K562 (cell line): Measurements from ENCODE around the gene ODAD4. TPM values are rescaled to one million over a fixed set of nuclear protein-coding genes. Genes with fewer than 3 reads are reported as not detected.
"Not testable (repeated sequence)": the region's sequence is repeated elsewhere in the genome, so short reads cannot be mapped to it uniquely, and the experiment has no call there.

Experiments used
- ATAC-seq: fragments of 200-7000 bp; cut with Tn5 transposase; 3 replicates; pipeline ENCODE4 v1.9.1; 2020; ENCODE audit warnings: moderate library complexity
- BruUV-seq: library from RNA; stranded (reverse); fragments of 400-500 nt; replicated peaks from 2 replicates; lab custom pipeline; 2021; lab: Mats Ljungman, UMichigan
- CTCF ChIA-PET: fragments of 300-600 bp; formaldehyde crosslinking; extraction: SDS; loops from one replicate; lab custom pipeline; 2021; ENCODE audit warnings: low intra/inter-chr PET ratio; lab: Yijun Ruan, JAX
- POLR2A ChIA-PET: fragments of 300-600, 350-650 bp; sonication (Branson Sonifier 250); formaldehyde crosslinking; extraction: SDS; loops from one replicate; lab custom pipeline; 2021; ENCODE audit warnings: antibody characterized with exemption, inconsistent platforms; lab: Yijun Ruan, JAX
- DNase-seq, 4 experiments: peaks; one replicate each; pipeline versions ENCODE4 v3.0.0 to v3.0.0-alpha.2; 2011 to 2018; ENCODE audit warnings: low spot score in 3 of 4, mixed read lengths in 3 of 4; ENCODE audit errors: extremely low read depth in 1 of 4
- FAIRE-seq: peaks from 2 replicates; lab custom pipeline; 2011; peaks lifted over from hg19 to GRCh38; lab: Jason Lieb, UNC
- H2AFZ ChIP-seq: 2 replicates; pipeline ENCODE4 v1.6.0; 2011; ENCODE audit warnings: low read depth, low read length, control low read depth, inconsistent platforms
- H3K27ac ChIP-seq: fragments of 200-600 bp; 3 replicates; pipeline ENCODE4 v1.8.0; 2011; ENCODE audit warnings: low read depth, mild to moderate bottlenecking, control low read depth, inconsistent platforms, low read length, moderate library complexity, mixed read lengths; ENCODE audit errors: extremely low read depth
- H3K27me3 ChIP-seq, 2 experiments: fragments of 300-600 bp in 1 of 2; 2 replicates in 1 of 2; 3 replicates in 1 of 2; pipeline versions ENCODE4 v1.6.0 to v1.8.0; 2011; ENCODE audit warnings: inconsistent platforms in 2 of 2, low read length in 2 of 2, mild to moderate bottlenecking in 1 of 2, mixed read lengths in 1 of 2, moderate library complexity in 1 of 2; ENCODE audit not compliant: control insufficient read depth in 2 of 2, insufficient read depth in 2 of 2
- H3K36me3 ChIP-seq: fragments of 300-600 bp; 3 replicates; pipeline ENCODE4 v1.8.0; 2011; ENCODE audit warnings: mild to moderate bottlenecking, low read length, inconsistent platforms; ENCODE audit not compliant: control insufficient read depth, insufficient read depth
- H3K4me1 ChIP-seq, 2 experiments: fragments of 200-600 bp in 1 of 2; replicated peaks in 1 of 2; 2 replicates in 1 of 2; 3 replicates in 1 of 2; pipeline versions ENCODE4 v1.5.1 to v1.8.0; 2011; ENCODE audit warnings: inconsistent platforms in 2 of 2, low read length in 2 of 2, mild to moderate bottlenecking in 1 of 2, mixed read lengths in 1 of 2, moderate library complexity in 1 of 2; ENCODE audit not compliant: control insufficient read depth in 2 of 2, insufficient read depth in 2 of 2
- H3K4me2 ChIP-seq: 2 replicates; pipeline ENCODE4 v1.6.1; 2011; ENCODE audit warnings: low read length, control low read depth, inconsistent platforms, mixed read lengths; ENCODE audit not compliant: insufficient read depth
- H3K4me3 ChIP-seq: fragments of 200-600 bp; sonication (generic), shearing (Covaris generic); 2 replicates; pipeline ENCODE4 v1.5.1; 2016; ENCODE audit warnings: control low read depth, inconsistent platforms
- H3K79me2 ChIP-seq: fragments of 200-600 bp; 3 replicates; pipeline ENCODE4 v1.8.0; 2011; ENCODE audit warnings: low read length, inconsistent platforms; ENCODE audit not compliant: control insufficient read depth, insufficient read depth
- H3K9ac ChIP-seq, 2 experiments: 2 replicates each; pipeline versions ENCODE4 v1.6.0 to v1.6.1; 2011; ENCODE audit warnings: low read depth in 2 of 2, low read length in 2 of 2, control low read depth in 1 of 2, inconsistent platforms in 1 of 2, mild to moderate bottlenecking in 1 of 2, mixed read lengths in 1 of 2; ENCODE audit not compliant: insufficient read depth in 1 of 2
- H3K9me1 ChIP-seq: one replicate; pipeline ENCODE4 v1.6.0; 2011; ENCODE audit warnings: inconsistent platforms, mild to moderate bottlenecking, low read length, moderate library complexity; ENCODE audit not compliant: control insufficient read depth, insufficient read depth
- H3K9me3 ChIP-seq: replicated peaks from 2 replicates; pipeline ENCODE4 v1.5.1; 2011; ENCODE audit warnings: low read depth, low read length, inconsistent platforms; ENCODE audit not compliant: control insufficient read depth, insufficient read depth
- H4K20me1 ChIP-seq: replicated peaks from 2 replicates; pipeline ENCODE4 v1.6.1; 2011; ENCODE audit warnings: low read length, inconsistent platforms, mixed read lengths; ENCODE audit not compliant: control insufficient read depth, insufficient read depth
- ASH1L ChIP-seq: fragments of 450-650 bp; IDR thresholded peaks from 2 replicates; pipeline ENCODE4 v1.6.1; 2018; ENCODE audit warnings: borderline replicate concordance, mild to moderate bottlenecking, low read depth; ENCODE audit not compliant: partially characterized antibody
- CREB3 ChIP-seq: fragments of 450-650 bp; conservative IDR thresholded peaks from 2 replicates; pipeline ENCODE4 v1.6.1; 2016; ENCODE audit warnings: missing genetic modification characterization, low read depth, mild to moderate bottlenecking, missing compliant biosample characterization, moderate library complexity
- NBN ChIP-seq: fragments of 450-650 bp; IDR thresholded peaks from 2 replicates; pipeline ENCODE4 v1.6.1; 2016; ENCODE audit warnings: low read depth, mild to moderate bottlenecking
- NFYB ChIP-seq: IDR thresholded peaks from 2 replicates; pipeline ENCODE4 v1.6.1; 2011; ENCODE audit warnings: mild to moderate bottlenecking, moderate library complexity; ENCODE audit not compliant: insufficient read length; ENCODE audit errors: extremely low read depth
- PKNOX1 ChIP-seq: fragments of 450-650 bp; IDR thresholded peaks from 2 replicates; pipeline ENCODE4 v1.6.1; 2016
- RBM25 ChIP-seq: fragments of 200-400 bp; formaldehyde crosslinking; IDR thresholded peaks from 2 replicates; pipeline ENCODE4 v1.6.1; 2018; ENCODE audit warnings: low read length, low read depth, moderate library complexity; ENCODE audit not compliant: severe bottlenecking
- RFX1 ChIP-seq: fragments of 450-650 bp; IDR thresholded peaks from 2 replicates; pipeline ENCODE4 v1.6.1; 2016; ENCODE audit warnings: mild to moderate bottlenecking, moderate library complexity
- ZNF830 ChIP-seq: fragments of 250-450 bp; sonication (Bioruptor Pico); IDR thresholded peaks from 2 replicates; pipeline ENCODE4 v1.5.0; 2021; ENCODE audit warnings: mild to moderate bottlenecking
- WGBS: fragments of 100-300 bp; shearing (Covaris generic); methylation state at CpG from one replicate; pipeline ENCODE4 v1.1.6; 2016; ENCODE audit warnings: low coverage, mixed read lengths; ENCODE audit not compliant: insufficient coverage; ENCODE audit errors: missing lambda C conversion rate; 5-methylcytosine and 5-hydroxymethylcytosine counted together
- in situ Hi-C: fragments of 300-500 bp; cut with MboI; formaldehyde crosslinking; loops from 4 replicates; pipeline ENCODE4 v1.15.0; 2018; ENCODE audit warnings: inconsistent platforms, mixed read lengths
- intact Hi-C: fragments of 100-400 bp; cut with micrococcal nuclease; formaldehyde crosslinking; loops from 2 replicates; pipeline ENCODE4 v1.14.2; 2022
- polyA plus RNA-seq, 8 experiments: library from polyadenylated mRNA; depleted of rRNA in 4 of 8; stranded (reverse) in 5 of 8; unstranded in 3 of 8; fragments of >200 nt; fragmentation: Nextera tagmentation in 2 of 8; fragmentation: Illumina TruSeq in 1 of 8; extraction: Ambion mirVana in 2 of 8; extraction: Trizol in 1 of 8; gene quantifications; 2 replicates each; pipeline versions ENCODE4 v1.2.1 to v1.2.3, GENCODE V29; 2011 to 2014; ENCODE audit warnings: inconsistent platforms in 1 of 8, missing spikeins in 1 of 8
- total RNA-seq, 7 experiments: library from RNA; depleted of rRNA in 6 of 7; stranded (reverse); fragments of >200 nt in 6 of 7; fragmentation: Illumina TruSeq in 2 of 7; extraction: Trizol in 2 of 7; gene quantifications; 2 replicates each; pipeline versions ENCODE4 v1.2.1 to v1.2.3, GENCODE V29; 2011 to 2021; ENCODE audit warnings: low replicate concordance in 1 of 7

ODAD4 gene
- total and polyA plus RNA-seq, 9 of the 15 experiments (the other 6 are each of a cell fraction or from before 2014, with no cell fraction given): 0.09 to 0.98 (median 0.51) TPM

- peak; percentile 58 to 95 (median 92) for DNase-seq
- Histone ChIP-seq H4K20me1 (peaks cover 22% of the 10 kb centered on the region), H3K9me1 (no peaks in the 10 kb centered on the region), H3K9ac (peak overlapping the region in 1 of 2 experiments; percentile 2; a peak in 1 of 4 replicates), H3K4me2 (no peak overlapping the region), H3K4me1 (peaks cover 5 to 24% of the 10 kb centered on the region in 2 experiments; a peak in 3 of 5 replicates), H3K36me3 (peaks cover 60% of the 10 kb centered on the region), H3K27ac (peak overlapping the region; percentile 29; the same call in 2 of the 3 replicates), H3K9me3 (no peaks in the 10 kb centered on the region), H3K27me3 (no peaks in the 10 kb centered on the region), H3K4me3 (no peak overlapping the region), H2AFZ (no peak overlapping the region), H3K79me2 (peaks cover 98% of the 10 kb centered on the region)
- WGBS: 89% methylated on average over 3 of the region's 3 CpGs
- peak; percentile 60 for FAIRE-seq
- in situ Hi-C loops: no loop called here
- peak; percentile 73 for ATAC-seq
- peak; percentile 18 for TF ChIP-seq RBM25
- TF ChIP-seq CREB3 (tag): no peak
- TF ChIP-seq PKNOX1: peak; percentile 41; the same call in 1 of the 2 replicates
- peak; percentile 33 for TF ChIP-seq NFYB
- TF ChIP-seq ASH1L: peak; percentile 52
- TF ChIP-seq ZNF830 (CRISPR knock-in tag): no peak
- peak; percentile 20; the same call in 1 of the 2 replicates for TF ChIP-seq RFX1
- TF ChIP-seq NBN: no peak
- BruUV-seq: no TSS peak
- POLR2A ChIA-PET: interaction anchor here (0.8 to 1.0 kb wide), 2 partner anchors 18 to 22 kb away, joined by 3 read pairs; no protein-coding TSS in a partner anchor
- CTCF ChIA-PET: no interaction called here
- intact Hi-C loops: no loop called here
These were observed 80.6 kb downstream of the ODAD4 start for GRCh38 chr17:42010898-42011516.

GRCh38 chr17:42012363-42012762 lies 81.9 kb downstream of the ODAD4 start:
- WGBS: 71% methylated on average over 4 of the region's 4 CpGs
- Histone ChIP-seq H3K36me3 (peaks cover 63% of the 10 kb centered on the region), H3K4me1 (peaks cover 5 to 26% of the 10 kb centered on the region in 2 experiments; a peak in 3 of 5 replicates), H3K79me2 (peaks cover 97% of the 10 kb centered on the region), H4K20me1 (peaks cover 26% of the 10 kb centered on the region)
- H3K4me3 ChIP-seq, DNase-seq, H3K9me3 ChIP-seq, H2AFZ ChIP-seq, in situ Hi-C loops, FAIRE-seq, CTCF ChIA-PET, H3K27ac ChIP-seq, H3K4me2 ChIP-seq, ATAC-seq, intact Hi-C loops, H3K27me3 ChIP-seq, BruUV-seq, H3K9me1 ChIP-seq, H3K9ac ChIP-seq: not testable (repeated sequence)
- POLR2A ChIA-PET: interaction anchor here (0.7 to 2.8 kb wide), 4 partner anchors 14 to 46 kb away, joined by 3 to 7 read pairs (median 3); partner anchors contain the start of gene CNP
